Prostate gland (tissue), 2 donors: ENCODE measurements around the gene KIT.

Experiments used
- CTCF ChIP-seq, 4 experiments: fragments of 200-600 bp in 2 of 4; fragments of 450-650 bp in 2 of 4; sonication (generic) in 2 of 4; IDR thresholded peaks; 1 replicate in 3 of 4; 2 replicates in 1 of 4; pipeline ENCODE4 v1.5.1; 2016 to 2019; ENCODE audit warnings: antibody characterized with exemption in 4 of 4, mild to moderate bottlenecking in 2 of 4, moderate library complexity in 2 of 4
- POLR2A ChIP-seq: fragments of 450-650 bp; IDR thresholded peaks from one replicate; pipeline ENCODE4 v1.6.1; 2016; ENCODE audit warnings: antibody characterized with exemption, mild to moderate bottlenecking
- POLR2AphosphoS5 ChIP-seq: sonication (generic); formaldehyde crosslinking; IDR thresholded peaks from one replicate; pipeline ENCODE4 v1.6.1; 2017; ENCODE audit warnings: antibody characterized with exemption

- TF ChIP-seq POLR2AphosphoS5, result no peak
- no peak for TF ChIP-seq CTCF (IDR thresholded peaks at IDR 0.05)
- TF ChIP-seq POLR2A, result no peak
Observed at GRCh38 chr4:54662901-54663585, 5.3 kb downstream of the KIT start.
